HL-60 (cell line): Measurements from ENCODE around the gene JUN.

Source experiments
- DNase-seq, 2 experiments: peaks; one replicate each; pipeline ENCODE4 v3.0.0-alpha.2; 2010 to 2020; ENCODE audit warnings: low read depth in 1 of 2, low spot score in 1 of 2
- H3K27ac ChIP-seq: fragments of 250-450 bp; sonication (Bioruptor Pico); replicated peaks from 2 replicates; pipeline ENCODE4 v1.5.1; 2020; ENCODE audit warnings: mild to moderate bottlenecking, moderate library complexity
- H3K27me3 ChIP-seq: fragments of 250-450 bp; sonication (Bioruptor Pico); 2 replicates; pipeline ENCODE4 v1.5.1; 2021; ENCODE audit warnings: mild to moderate bottlenecking, moderate library complexity; ENCODE audit not compliant: insufficient read depth, poor library complexity, severe bottlenecking
- H3K4me3 ChIP-seq: replicated peaks from 2 replicates; pipeline ENCODE4 v1.5.1; 2011; ENCODE audit warnings: mild to moderate bottlenecking, control low read depth, low read length; ENCODE audit not compliant: insufficient read depth
- GABPA ChIP-seq: IDR thresholded peaks from 2 replicates; pipeline ENCODE4 v1.6.1; 2012; ENCODE audit warnings: low read depth
- POLR2AphosphoS5 ChIP-seq: IDR thresholded peaks from 2 replicates; pipeline ENCODE4 v1.6.1; 2012; ENCODE audit warnings: low read depth
- SPI1 ChIP-seq: IDR thresholded peaks from 2 replicates; pipeline ENCODE4 v1.6.1; 2012; ENCODE audit warnings: low read depth, mild to moderate bottlenecking, borderline replicate concordance
- TF ChIP-seq, protein P1 (sequence below): IDR thresholded peaks from 2 replicates; pipeline ENCODE4 v1.6.1; 2012; ENCODE audit warnings: low read depth; ENCODE audit not compliant: insufficient replicate concordance
- TF ChIP-seq, protein P2 (sequence below): IDR thresholded peaks from one replicate; pipeline ENCODE4 v1.5.1; 2011; ENCODE audit warnings: low read length, control low read depth, inconsistent platforms; ENCODE audit not compliant: insufficient read depth

JUN gene

DNA sequence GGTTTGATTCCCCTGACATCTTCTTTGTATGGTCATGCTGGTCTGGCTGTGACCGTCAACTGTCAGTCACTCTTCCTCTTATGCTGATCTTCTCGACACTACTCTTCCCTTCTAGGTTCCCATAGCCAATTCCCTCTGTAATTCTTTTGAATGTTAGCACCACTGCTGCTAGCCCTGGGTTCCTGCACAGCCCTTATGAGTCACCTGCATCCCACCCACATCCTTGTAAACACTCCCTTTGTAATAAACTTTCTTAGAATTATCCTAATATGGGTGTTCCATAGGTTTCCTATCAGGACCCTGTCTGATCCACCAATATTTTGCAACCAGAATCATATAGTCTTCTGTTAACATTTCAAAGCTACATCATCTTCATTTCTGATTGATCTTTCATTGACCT is 37.1 kb downstream of the JUN start:
- no peaks in the 10 kb centered on the region for H3K27me3 ChIP-seq

DNA sequence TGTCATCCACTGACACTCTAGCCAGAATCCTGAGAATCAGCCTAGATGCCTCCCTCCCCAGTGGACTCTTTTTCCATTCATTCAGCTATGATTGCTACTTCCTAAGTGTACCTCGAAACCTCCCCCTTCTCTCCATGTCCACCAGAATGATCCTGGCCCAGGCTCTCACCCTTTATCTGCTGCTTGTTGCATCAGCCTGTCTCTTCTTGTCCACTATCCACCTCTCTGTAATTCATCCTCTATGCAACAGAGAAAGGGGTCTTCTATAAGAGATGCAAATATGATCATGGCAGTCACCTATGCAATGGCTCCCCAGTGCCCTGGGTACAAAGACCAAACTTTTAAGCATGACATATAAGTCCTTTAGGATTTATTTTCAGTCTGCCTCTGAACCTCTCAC is 37.7 kb downstream of the JUN start:
- Histone ChIP-seq H3K27me3 (no peaks in the 10 kb centered on the region), H3K27ac (no peak overlapping the region), H3K4me3 (no peak overlapping the region)
- TF ChIP-seq, protein P1, sequence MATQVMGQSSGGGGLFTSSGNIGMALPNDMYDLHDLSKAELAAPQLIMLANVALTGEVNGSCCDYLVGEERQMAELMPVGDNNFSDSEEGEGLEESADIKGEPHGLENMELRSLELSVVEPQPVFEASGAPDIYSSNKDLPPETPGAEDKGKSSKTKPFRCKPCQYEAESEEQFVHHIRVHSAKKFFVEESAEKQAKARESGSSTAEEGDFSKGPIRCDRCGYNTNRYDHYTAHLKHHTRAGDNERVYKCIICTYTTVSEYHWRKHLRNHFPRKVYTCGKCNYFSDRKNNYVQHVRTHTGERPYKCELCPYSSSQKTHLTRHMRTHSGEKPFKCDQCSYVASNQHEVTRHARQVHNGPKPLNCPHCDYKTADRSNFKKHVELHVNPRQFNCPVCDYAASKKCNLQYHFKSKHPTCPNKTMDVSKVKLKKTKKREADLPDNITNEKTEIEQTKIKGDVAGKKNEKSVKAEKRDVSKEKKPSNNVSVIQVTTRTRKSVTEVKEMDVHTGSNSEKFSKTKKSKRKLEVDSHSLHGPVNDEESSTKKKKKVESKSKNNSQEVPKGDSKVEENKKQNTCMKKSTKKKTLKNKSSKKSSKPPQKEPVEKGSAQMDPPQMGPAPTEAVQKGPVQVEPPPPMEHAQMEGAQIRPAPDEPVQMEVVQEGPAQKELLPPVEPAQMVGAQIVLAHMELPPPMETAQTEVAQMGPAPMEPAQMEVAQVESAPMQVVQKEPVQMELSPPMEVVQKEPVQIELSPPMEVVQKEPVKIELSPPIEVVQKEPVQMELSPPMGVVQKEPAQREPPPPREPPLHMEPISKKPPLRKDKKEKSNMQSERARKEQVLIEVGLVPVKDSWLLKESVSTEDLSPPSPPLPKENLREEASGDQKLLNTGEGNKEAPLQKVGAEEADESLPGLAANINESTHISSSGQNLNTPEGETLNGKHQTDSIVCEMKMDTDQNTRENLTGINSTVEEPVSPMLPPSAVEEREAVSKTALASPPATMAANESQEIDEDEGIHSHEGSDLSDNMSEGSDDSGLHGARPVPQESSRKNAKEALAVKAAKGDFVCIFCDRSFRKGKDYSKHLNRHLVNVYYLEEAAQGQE, result no peak
- TF ChIP-seq SPI1, result no peak
- TF ChIP-seq, protein P2, sequence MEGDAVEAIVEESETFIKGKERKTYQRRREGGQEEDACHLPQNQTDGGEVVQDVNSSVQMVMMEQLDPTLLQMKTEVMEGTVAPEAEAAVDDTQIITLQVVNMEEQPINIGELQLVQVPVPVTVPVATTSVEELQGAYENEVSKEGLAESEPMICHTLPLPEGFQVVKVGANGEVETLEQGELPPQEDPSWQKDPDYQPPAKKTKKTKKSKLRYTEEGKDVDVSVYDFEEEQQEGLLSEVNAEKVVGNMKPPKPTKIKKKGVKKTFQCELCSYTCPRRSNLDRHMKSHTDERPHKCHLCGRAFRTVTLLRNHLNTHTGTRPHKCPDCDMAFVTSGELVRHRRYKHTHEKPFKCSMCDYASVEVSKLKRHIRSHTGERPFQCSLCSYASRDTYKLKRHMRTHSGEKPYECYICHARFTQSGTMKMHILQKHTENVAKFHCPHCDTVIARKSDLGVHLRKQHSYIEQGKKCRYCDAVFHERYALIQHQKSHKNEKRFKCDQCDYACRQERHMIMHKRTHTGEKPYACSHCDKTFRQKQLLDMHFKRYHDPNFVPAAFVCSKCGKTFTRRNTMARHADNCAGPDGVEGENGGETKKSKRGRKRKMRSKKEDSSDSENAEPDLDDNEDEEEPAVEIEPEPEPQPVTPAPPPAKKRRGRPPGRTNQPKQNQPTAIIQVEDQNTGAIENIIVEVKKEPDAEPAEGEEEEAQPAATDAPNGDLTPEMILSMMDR, result no peak
- no peak for DNase-seq

More for the DNA sequence above, 37.1 kb downstream of the JUN start:
- DNase-seq, result no peak
- TF ChIP-seq, protein P2, result no peak
- no peak for TF ChIP-seq POLR2AphosphoS5
- no peak for TF ChIP-seq SPI1
- TF ChIP-seq, protein P1, result no peak
- TF ChIP-seq GABPA, result no peak
- Histone ChIP-seq H3K27ac (no peak overlapping the region), H3K4me3 (no peak overlapping the region)

DNA sequence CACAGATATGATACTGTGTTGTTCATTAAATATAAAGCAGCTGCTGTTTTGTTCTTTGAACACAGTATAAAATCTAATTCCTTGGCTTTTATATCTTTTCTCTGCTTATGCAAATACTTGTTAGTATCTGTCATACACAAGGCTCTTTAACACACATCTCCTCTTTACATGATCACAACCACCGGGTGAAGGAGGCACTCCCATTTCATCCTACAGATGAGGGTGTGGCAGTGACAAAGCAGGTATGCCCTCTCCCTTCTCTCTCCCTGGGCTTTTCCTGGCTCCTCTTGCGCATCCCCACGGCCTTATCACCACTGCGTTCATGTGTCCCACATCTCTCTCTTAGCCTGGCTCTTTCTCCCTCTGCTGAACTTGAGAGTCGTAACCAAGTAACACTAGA is 38.2 kb downstream of the JUN start:
- Histone ChIP-seq H3K4me3 (no peak overlapping the region), H3K27me3 (no peaks in the 10 kb centered on the region)
- TF ChIP-seq POLR2AphosphoS5 (no peak), GABPA (no peak), SPI1 (no peak)
- TF ChIP-seq, protein P2, result no peak
- TF ChIP-seq, protein P1, result no peak

More for the DNA sequence above, 38.2 kb downstream of the JUN start:
- H3K27ac ChIP-seq, result no peak overlapping the region
- DNase-seq, result no peak
